ENCODE results near the gene LRIF1. TPM values are rescaled to one million over a fixed set of nuclear protein-coding genes. Genes with fewer than 3 reads are reported as not detected.
A peak's percentile ranks its signal among the peaks of the same experiment; 100 is the strongest.

The LRIF1 gene
- total and polyA plus RNA-seq, 3 donors from 2014 or later = 31.4 to 54.6 (median 54.3) TPM

DNA sequence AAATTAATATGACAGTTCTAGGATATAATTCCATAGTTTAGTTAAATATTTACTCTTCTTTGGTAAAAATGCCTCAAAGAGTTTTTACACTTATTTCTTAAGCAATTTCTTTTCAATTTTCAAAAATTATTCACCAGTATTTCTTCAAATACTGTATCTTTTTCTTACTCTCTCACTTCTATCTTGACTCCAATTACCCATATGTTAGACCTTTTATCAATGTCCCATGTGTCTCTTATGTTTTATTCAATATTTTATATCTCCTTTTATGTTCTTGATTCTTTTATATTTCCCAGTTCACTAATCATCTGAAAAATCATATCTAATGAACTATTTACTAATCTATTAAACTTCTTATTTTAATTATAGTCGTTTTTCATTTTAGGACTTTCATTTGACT, 11.5 kb upstream of the LRIF1 start:
- TF ChIP-seq CTCF (IDR thresholded peaks at IDR 0.05) = no peak
- no peak for TF ChIP-seq POLR2A (IDR thresholded peaks at IDR 0.05)
- 35 to 39% methylated on average over 1 of the region's 1 CpG for WGBS, 2 donors
- no peaks in the 10 kb centered on the region for H3K27me3 ChIP-seq
- no peak for DNase-seq
- no peaks in the 10 kb centered on the region for H3K9me3 ChIP-seq
- intact Hi-C loops (cut with DNase I; ENCODE audit: low total_unique reads) = no loop called here
- no peak overlapping the region for H3K4me3 ChIP-seq
- H3K27ac ChIP-seq = no peak overlapping the region
- H3K4me1 ChIP-seq = no peaks in the 10 kb centered on the region
- H3K36me3 ChIP-seq (ENCODE audit: low read depth, missing control alignments) = no peaks in the 10 kb centered on the region

- TF ChIP-seq CTCF (IDR thresholded peaks at IDR 0.05) = no peak
- no peak for TF ChIP-seq POLR2A (IDR thresholded peaks at IDR 0.05)
Measured at GRCh38 chr1:110967256-110967655, 3.5 kb upstream of the LRIF1 start.

DNA sequence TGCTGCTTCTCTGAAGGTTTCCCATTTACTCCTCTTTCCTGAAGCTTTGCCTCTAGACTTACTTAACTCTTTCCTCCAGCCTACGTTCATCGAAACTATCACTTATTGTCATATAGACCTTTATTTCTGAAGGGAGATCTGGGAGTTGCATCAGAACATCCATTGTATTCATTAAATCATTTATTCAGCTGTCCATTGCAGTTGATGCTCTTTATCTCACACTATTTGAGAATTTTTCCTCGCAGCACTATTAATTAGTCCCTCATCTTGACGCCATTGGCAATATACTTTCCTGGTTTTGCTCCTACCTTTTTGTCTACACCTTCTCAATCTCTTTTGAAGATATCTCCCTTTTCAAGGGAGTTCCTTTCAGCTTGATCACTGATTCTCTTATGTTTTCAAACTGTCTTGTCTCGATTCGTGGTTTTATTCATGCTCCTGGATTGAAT, 757 bp upstream of the LRIF1 start:
- DNase-seq = no peak
- H3K9me3 ChIP-seq = no peaks in the 10 kb centered on the region
- peak overlapping the region; percentile 98 to 99 for H3K27ac ChIP-seq
- peak overlapping the region; percentile 82 to 86 for H3K4me3 ChIP-seq
- H3K36me3 ChIP-seq (ENCODE audit: low read depth, missing control alignments) = no peaks in the 10 kb centered on the region
- intact Hi-C loops (cut with DNase I; ENCODE audit: low total_unique reads) = no loop called here
- no peaks in the 10 kb centered on the region for H3K4me1 ChIP-seq
- TF ChIP-seq POLR2A (IDR thresholded peaks at IDR 0.05) (no peak), CTCF (IDR thresholded peaks at IDR 0.05) (no peak)
- WGBS, 2 donors = 36 to 41% methylated on average over 6 of the region's 6 CpGs
- no peaks in the 10 kb centered on the region for H3K27me3 ChIP-seq

More at GRCh38 chr1:110967256-110967655, 3.5 kb upstream of the LRIF1 start:
- intact Hi-C loops (cut with DNase I; ENCODE audit: low total_unique reads) = no loop called here
- Histone ChIP-seq H3K27me3 (no peaks in the 10 kb centered on the region), H3K4me1 (no peaks in the 10 kb centered on the region), H3K9me3 (no peaks in the 10 kb centered on the region), H3K36me3 (ENCODE audit: low read depth, missing control alignments) (no peaks in the 10 kb centered on the region), H3K27ac (no peak overlapping the region), H3K4me3 (no peak overlapping the region)
- DNase-seq = no peak
- WGBS, 2 donors = 58 to 83% methylated on average over 1 of the region's 1 CpG

GRCh38 chr1:110962892-110963690, 631 bp downstream of the LRIF1 start:
- DNase-seq = peak; percentile 88
- Histone ChIP-seq H3K4me1 (no peaks in the 10 kb centered on the region), H3K27ac (peak overlapping the region; percentile 98 to 99), H3K4me3 (peak overlapping the region; percentile 82 to 86), H3K27me3 (no peaks in the 10 kb centered on the region), H3K36me3 (ENCODE audit: low read depth, missing control alignments) (no peaks in the 10 kb centered on the region), H3K9me3 (no peaks in the 10 kb centered on the region)
- no peak for TF ChIP-seq POLR2A (IDR thresholded peaks at IDR 0.05)
- no peak for TF ChIP-seq CTCF (IDR thresholded peaks at IDR 0.05)
- WGBS, 2 donors = 3 to 6% methylated on average over 19 to 38 of the region's 38 CpGs
- intact Hi-C loops (cut with DNase I; ENCODE audit: low total_unique reads) = no loop called here

DNA sequence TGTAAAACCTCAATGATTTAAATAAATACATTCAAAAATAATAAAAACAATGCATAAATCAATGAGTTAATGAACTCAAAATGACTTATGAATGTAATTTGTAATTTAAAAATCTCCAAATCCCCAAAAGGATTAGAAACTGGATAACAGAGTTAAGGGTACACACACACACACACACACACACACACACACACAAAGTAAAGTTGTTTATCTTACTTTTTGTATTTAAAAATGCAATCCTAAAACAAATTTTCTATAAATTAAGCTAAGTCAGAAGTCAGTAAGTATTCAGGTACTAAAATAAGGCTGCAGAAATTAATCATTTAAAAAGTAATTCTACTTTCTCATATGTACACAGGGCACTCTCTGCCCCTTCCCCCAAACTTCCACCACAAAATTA, 1.8 kb downstream of the LRIF1 start:
- H3K4me1 ChIP-seq = no peaks in the 10 kb centered on the region
- peak overlapping the region; percentile 82 to 86 for H3K4me3 ChIP-seq
- no peaks in the 10 kb centered on the region for H3K9me3 ChIP-seq
- DNase-seq = no peak
- no peaks in the 10 kb centered on the region for H3K36me3 ChIP-seq (ENCODE audit: low read depth, missing control alignments)
- intact Hi-C loops (cut with DNase I; ENCODE audit: low total_unique reads) = no loop called here
- H3K27ac ChIP-seq = peak overlapping the region; percentile 98 to 99
- TF ChIP-seq CTCF (IDR thresholded peaks at IDR 0.05) (no peak), POLR2A (IDR thresholded peaks at IDR 0.05) (no peak)
- H3K27me3 ChIP-seq = no peaks in the 10 kb centered on the region
